ENCODE data around the gene HS3ST3B1.

The HS3ST3B1 gene

GRCh38 chr17:14296166-14296910 is 4.5 kb upstream of the HS3ST3B1 start:
- Histone ChIP-seq H3K4me3 (ENCODE audit: low read depth, low read length) (peak overlapping the region; percentile 68), H3K9ac (ENCODE audit: low read length) (no peak overlapping the region)

GRCh38 chr17:14297161-14297851 is 3.6 kb upstream of the HS3ST3B1 start:
- H3K4me3 ChIP-seq (ENCODE audit: low read depth, low read length) = peak overlapping the region; percentile 68
- H3K9ac ChIP-seq (ENCODE audit: low read length) = peak overlapping the region; percentile 14
- H3K4me1 ChIP-seq (ENCODE audit: control insufficient read depth, insufficient read depth, low read length) = peaks cover 27% of the 10 kb centered on the region
- H3K27me3 ChIP-seq (ENCODE audit: control insufficient read depth, insufficient read depth, low read length) = peaks cover 86% of the 10 kb centered on the region
- H3K36me3 ChIP-seq (ENCODE audit: control insufficient read depth, insufficient read depth, low read length) = no peaks in the 10 kb centered on the region
- no peaks in the 10 kb centered on the region for H3K9me3 ChIP-seq (ENCODE audit: control insufficient read depth, insufficient read depth, low read depth, low read length)
- no peak overlapping the region for H3K27ac ChIP-seq (ENCODE audit: low read depth, low read length)

More at GRCh38 chr17:14296166-14296910, 4.5 kb upstream of the HS3ST3B1 start:
- H3K27me3 ChIP-seq (ENCODE audit: control insufficient read depth, insufficient read depth, low read length) = peaks cover 76% of the 10 kb centered on the region
- H3K36me3 ChIP-seq (ENCODE audit: control insufficient read depth, insufficient read depth, low read length) = no peaks in the 10 kb centered on the region
- 0 out of 2 replicates have a peak, but pooled peaks cover 2% of the 10 kb centered on the region for H3K9me3 ChIP-seq (ENCODE audit: control insufficient read depth, insufficient read depth, low read depth, low read length)
- H3K4me1 ChIP-seq (ENCODE audit: control insufficient read depth, insufficient read depth, low read length) = peaks cover 27% of the 10 kb centered on the region
- no peak overlapping the region for H3K27ac ChIP-seq (ENCODE audit: low read depth, low read length)

- H3K9ac ChIP-seq (ENCODE audit: low read length) = peak overlapping the region; percentile 17
- no peaks in the 10 kb centered on the region for H3K9me3 ChIP-seq (ENCODE audit: control insufficient read depth, insufficient read depth, low read depth, low read length)
- peaks cover 94% of the 10 kb centered on the region for H3K27me3 ChIP-seq (ENCODE audit: control insufficient read depth, insufficient read depth, low read length)
- H3K27ac ChIP-seq (ENCODE audit: low read depth, low read length) = no peak overlapping the region
- H3K4me3 ChIP-seq (ENCODE audit: low read depth, low read length) = peak overlapping the region; percentile 68
- H3K36me3 ChIP-seq (ENCODE audit: control insufficient read depth, insufficient read depth, low read length) = no peaks in the 10 kb centered on the region
- H3K4me1 ChIP-seq (ENCODE audit: control insufficient read depth, insufficient read depth, low read length) = peaks cover 29% of the 10 kb centered on the region
Measured at GRCh38 chr17:14298221-14298946, 2.5 kb upstream of the HS3ST3B1 start.

GRCh38 chr17:14298947-14299279 is 2.0 kb upstream of the HS3ST3B1 start:
- Histone ChIP-seq H3K4me3 (ENCODE audit: low read depth, low read length) (peak overlapping the region; percentile 68), H3K27ac (ENCODE audit: low read depth, low read length) (no peak overlapping the region)

GRCh38 chr17:14299280-14300141 is 1.4 kb upstream of the HS3ST3B1 start:
- H3K9ac ChIP-seq (ENCODE audit: low read length) = peak overlapping the region; percentile 25
- H3K27me3 ChIP-seq (ENCODE audit: control insufficient read depth, insufficient read depth, low read length) = peaks cover 95% of the 10 kb centered on the region
- H3K36me3 ChIP-seq (ENCODE audit: control insufficient read depth, insufficient read depth, low read length) = no peaks in the 10 kb centered on the region
- peak overlapping the region; percentile 68 for H3K4me3 ChIP-seq (ENCODE audit: low read depth, low read length)
- H3K27ac ChIP-seq (ENCODE audit: low read depth, low read length) = no peak overlapping the region
- H3K4me1 ChIP-seq (ENCODE audit: control insufficient read depth, insufficient read depth, low read length) = peaks cover 34% of the 10 kb centered on the region
- H3K9me3 ChIP-seq (ENCODE audit: control insufficient read depth, insufficient read depth, low read depth, low read length) = no peaks in the 10 kb centered on the region

More at GRCh38 chr17:14298947-14299279, 2.0 kb upstream of the HS3ST3B1 start:
- Histone ChIP-seq H3K36me3 (ENCODE audit: control insufficient read depth, insufficient read depth, low read length) (no peaks in the 10 kb centered on the region), H3K9me3 (ENCODE audit: control insufficient read depth, insufficient read depth, low read depth, low read length) (no peaks in the 10 kb centered on the region), H3K4me1 (ENCODE audit: control insufficient read depth, insufficient read depth, low read length) (peaks cover 32% of the 10 kb centered on the region), H3K9ac (ENCODE audit: low read length) (no peak overlapping the region), H3K27me3 (ENCODE audit: control insufficient read depth, insufficient read depth, low read length) (peaks cover 95% of the 10 kb centered on the region)

- H3K9ac ChIP-seq (ENCODE audit: low read length) = peak overlapping the region; percentile 78
- peaks cover 50% of the 10 kb centered on the region for H3K4me1 ChIP-seq (ENCODE audit: control insufficient read depth, insufficient read depth, low read length)
- H3K27me3 ChIP-seq (ENCODE audit: control insufficient read depth, insufficient read depth, low read length) = peaks cover 94% of the 10 kb centered on the region
- no peaks in the 10 kb centered on the region for H3K9me3 ChIP-seq (ENCODE audit: control insufficient read depth, insufficient read depth, low read depth, low read length)
- no peak overlapping the region for H3K27ac ChIP-seq (ENCODE audit: low read depth, low read length)
- peak overlapping the region; percentile 86 for H3K4me3 ChIP-seq (ENCODE audit: low read depth, low read length)
- no peaks in the 10 kb centered on the region for H3K36me3 ChIP-seq (ENCODE audit: control insufficient read depth, insufficient read depth, low read length)
Measured at GRCh38 chr17:14301279-14302090, 604 bp downstream of the HS3ST3B1 start.

GRCh38 chr17:14302091-14302430 is 1.2 kb downstream of the HS3ST3B1 start:
- Histone ChIP-seq H3K9me3 (ENCODE audit: control insufficient read depth, insufficient read depth, low read depth, low read length) (no peaks in the 10 kb centered on the region), H3K27ac (ENCODE audit: low read depth, low read length) (no peak overlapping the region), H3K27me3 (ENCODE audit: control insufficient read depth, insufficient read depth, low read length) (peaks cover 88% of the 10 kb centered on the region), H3K4me3 (ENCODE audit: low read depth, low read length) (peak overlapping the region; percentile 86), H3K9ac (ENCODE audit: low read length) (peak overlapping the region; percentile 78), H3K4me1 (ENCODE audit: control insufficient read depth, insufficient read depth, low read length) (peaks cover 50% of the 10 kb centered on the region), H3K36me3 (ENCODE audit: control insufficient read depth, insufficient read depth, low read length) (no peaks in the 10 kb centered on the region)

GRCh38 chr17:14302431-14303099 is 1.7 kb downstream of the HS3ST3B1 start:
- H3K9ac ChIP-seq (ENCODE audit: low read length) = peak overlapping the region; percentile 78
- no peaks in the 10 kb centered on the region for H3K9me3 ChIP-seq (ENCODE audit: control insufficient read depth, insufficient read depth, low read depth, low read length)
- H3K4me1 ChIP-seq (ENCODE audit: control insufficient read depth, insufficient read depth, low read length) = peaks cover 52% of the 10 kb centered on the region
- H3K4me3 ChIP-seq (ENCODE audit: low read depth, low read length) = peak overlapping the region; percentile 86
- no peak overlapping the region for H3K27ac ChIP-seq (ENCODE audit: low read depth, low read length)
- H3K27me3 ChIP-seq (ENCODE audit: control insufficient read depth, insufficient read depth, low read length) = peaks cover 83% of the 10 kb centered on the region
- H3K36me3 ChIP-seq (ENCODE audit: control insufficient read depth, insufficient read depth, low read length) = no peaks in the 10 kb centered on the region

GRCh38 chr17:14303343-14304221 is 2.7 kb downstream of the HS3ST3B1 start:
- Histone ChIP-seq H3K27ac (ENCODE audit: low read depth, low read length) (no peak overlapping the region), H3K4me3 (ENCODE audit: low read depth, low read length) (peak overlapping the region; percentile 86), H3K27me3 (ENCODE audit: control insufficient read depth, insufficient read depth, low read length) (peaks cover 73% of the 10 kb centered on the region), H3K9ac (ENCODE audit: low read length) (peak overlapping the region; percentile 65), H3K4me1 (ENCODE audit: control insufficient read depth, insufficient read depth, low read length) (peaks cover 54% of the 10 kb centered on the region), H3K9me3 (ENCODE audit: control insufficient read depth, insufficient read depth, low read depth, low read length) (no peaks in the 10 kb centered on the region), H3K36me3 (ENCODE audit: control insufficient read depth, insufficient read depth, low read length) (no peaks in the 10 kb centered on the region)
